Measurements from ENCODE around the gene SGIP1.
"Not testable (repeated sequence)": the region's sequence is repeated elsewhere in the genome, so short reads cannot be mapped to it uniquely, and the experiment has no call there.

The SGIP1 gene

DNA sequence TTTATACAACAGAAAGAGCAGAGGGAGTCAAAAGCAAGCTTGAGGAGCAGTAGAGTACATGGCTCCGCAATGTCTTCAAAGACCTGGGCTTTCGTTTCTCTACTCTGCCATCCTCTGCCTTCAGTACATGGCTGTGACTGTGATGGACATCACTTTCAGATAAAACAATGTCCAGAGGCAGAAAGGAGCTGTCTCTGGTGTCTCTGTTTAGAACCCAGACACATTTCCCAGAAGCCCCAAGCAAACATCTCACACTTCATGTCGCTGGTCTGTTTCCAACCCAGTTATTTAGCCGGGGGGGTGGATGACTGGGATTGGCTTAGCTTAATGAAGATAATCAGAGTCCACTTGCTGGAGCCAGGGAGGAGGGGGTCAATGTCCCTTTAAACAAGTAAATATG, 25.6 kb downstream of the SGIP1 start:
- no peak for DNase-seq

DNA sequence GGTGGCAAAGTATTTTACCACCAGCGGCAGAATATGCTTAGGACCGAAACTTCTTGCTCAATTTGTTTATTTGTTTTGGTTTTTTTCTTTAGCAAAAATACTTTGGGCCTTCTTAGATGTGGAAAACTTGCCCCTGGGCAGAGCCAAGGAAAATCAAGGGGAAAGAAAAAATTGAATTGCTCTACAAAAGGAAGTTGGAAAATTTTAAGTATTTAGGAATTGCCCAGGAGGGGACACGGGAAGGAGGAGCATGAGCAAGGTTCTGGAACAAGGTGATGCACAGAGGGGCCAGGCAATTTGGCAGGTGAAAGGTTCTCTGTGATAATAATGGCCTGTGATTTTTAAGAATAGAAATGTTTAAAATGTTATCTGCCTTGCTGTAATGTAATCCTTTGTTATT, 28.6 kb downstream of the SGIP1 start:
- DNase-seq, result no peak

DNA sequence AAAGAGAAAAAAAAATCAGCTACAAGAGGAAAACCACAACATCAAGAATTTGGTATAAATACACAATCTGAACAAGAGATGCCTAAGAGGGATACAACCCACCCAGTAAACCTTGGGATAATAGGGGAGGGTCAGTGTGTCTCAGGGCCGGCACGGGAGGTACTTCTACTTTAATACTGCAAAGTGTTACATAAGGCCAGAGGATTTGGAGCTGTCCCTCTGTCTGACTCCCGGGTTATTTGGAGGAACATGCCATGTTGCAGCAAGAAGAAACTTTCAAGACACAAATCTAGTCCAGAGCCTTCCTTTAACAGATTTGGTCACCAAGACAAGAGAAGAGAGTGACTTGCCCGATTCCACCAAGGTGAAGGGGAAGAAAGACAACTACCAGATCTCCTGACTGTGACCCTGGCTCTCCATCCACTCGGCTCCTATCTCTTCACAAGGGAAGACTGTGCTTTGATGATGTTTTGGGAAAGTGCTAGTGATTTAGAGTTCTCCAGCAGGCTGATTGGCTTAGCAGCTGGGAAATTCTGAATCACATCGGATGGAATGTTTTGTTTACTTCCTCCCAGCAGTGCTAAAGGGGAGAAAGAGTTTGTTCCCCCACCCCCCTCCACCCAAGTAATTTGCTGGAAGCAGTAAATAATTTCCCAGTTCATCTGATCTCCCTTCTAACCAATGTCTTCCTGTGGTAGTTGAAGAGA, 29.3 kb downstream of the SGIP1 start:
- no peak for DNase-seq

DNA sequence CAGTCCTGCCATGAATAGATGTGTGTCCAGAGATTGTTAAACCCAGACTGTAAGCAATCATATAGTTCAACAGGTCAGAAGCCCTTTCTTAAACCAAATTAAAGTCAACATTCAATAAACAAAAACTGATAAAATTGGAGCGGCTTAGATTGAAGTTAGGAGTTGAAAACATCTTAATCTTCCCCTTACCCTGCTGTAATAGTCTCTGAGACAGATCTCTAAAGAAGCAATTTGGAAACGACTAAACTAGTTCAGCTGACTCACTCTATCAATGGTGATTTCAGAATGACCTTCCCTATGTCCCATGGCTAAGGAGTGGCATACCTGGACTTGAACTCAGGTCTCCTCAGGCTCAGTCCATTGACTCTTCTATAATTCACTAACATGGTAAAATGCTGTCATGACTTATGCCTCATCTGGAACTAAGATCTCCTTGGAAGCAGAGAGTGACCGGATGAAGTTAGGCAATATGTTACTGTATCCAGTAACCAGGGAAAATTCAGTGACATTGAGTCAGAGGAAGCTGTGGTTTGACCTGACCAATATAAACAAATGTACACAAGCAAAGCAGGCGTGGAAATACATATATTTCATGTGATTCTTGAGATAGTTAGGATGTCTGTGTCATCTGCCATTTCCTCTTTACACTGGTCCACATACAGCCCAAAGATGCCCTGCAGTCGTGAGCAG, 30.1 kb downstream of the SGIP1 start:
- no peak for DNase-seq

DNA sequence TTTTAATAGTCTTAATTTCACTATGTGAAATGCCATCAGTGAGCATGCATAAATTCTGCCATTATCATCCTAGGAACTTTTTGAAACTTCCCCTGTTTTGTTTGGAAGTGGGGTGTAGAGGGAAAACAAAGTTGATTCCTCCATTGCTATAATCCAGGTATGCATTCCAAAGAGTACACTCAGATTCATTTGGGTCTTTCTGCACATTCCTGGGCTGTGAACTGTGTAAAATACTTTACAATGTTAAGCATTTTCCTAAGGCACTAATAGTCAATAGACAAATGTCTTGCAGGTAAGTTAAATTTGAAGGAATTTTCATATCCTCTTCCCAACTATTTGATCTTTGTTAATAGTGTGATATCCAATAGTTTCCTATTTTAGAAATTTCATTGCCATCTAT, 36.2 kb downstream of the SGIP1 start:
- DNase-seq, result no peak

DNA sequence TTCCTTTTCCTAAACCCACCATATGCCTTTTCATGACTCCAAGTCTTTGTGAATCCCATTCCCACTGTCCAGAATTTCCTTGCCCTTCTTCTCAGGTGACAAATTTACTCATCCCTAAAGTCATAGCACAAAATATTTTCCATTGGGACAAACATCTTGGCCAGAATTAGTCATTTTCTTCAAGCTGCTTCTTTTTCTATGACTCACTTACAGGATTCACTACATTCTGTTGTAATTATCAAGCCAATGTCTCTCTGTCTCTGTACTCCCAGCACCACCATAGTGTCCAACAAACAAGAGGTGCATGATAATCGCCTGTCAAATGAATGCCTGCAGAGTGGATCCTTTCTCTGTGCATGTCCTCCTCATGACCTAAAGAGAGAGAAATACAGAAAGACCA, 37.8 kb downstream of the SGIP1 start:
- no peak for DNase-seq

DNA sequence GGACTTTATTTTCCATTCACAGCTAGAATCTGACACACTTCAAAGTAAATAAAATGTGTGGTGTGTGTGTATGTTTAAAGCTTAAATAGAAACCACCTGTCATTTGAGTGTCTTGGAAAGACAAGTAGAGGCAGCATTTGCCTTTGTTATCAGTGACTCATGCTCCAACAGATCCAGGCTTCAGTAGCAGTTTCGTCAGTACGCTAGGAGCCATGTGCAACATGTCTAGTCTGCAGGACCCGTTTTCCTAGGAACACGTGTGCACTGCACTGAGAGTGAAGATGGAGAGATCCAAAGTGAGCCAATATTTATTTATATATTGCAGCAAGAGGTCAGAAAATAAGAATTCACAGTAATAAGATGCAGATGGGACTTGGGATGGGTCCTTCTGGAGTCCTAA, 41.8 kb downstream of the SGIP1 start:
- peak; percentile 10 to 47 (median 28) for DNase-seq

DNA sequence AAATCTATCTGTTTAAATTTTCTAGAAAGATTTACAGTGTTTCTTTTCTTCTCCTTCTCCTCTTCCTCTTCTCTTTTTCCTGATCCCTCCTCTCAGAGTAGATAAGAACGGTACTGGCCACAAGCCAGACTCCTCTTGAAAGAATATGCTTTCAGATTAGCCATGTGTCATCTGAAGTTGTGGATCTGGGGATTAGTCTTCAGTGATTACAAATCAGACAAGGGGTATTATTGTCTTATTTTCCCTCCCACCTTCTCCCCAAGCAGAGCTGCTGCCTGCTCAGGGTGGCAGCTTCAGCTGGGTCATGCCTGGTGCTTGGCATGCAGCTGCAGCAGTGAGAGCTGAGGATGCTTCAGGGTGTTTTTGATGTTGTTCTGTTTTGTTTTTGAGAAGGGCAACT, 42.7 kb downstream of the SGIP1 start:
- peak in 1 of 3 experiments; percentile 37 for DNase-seq

DNA sequence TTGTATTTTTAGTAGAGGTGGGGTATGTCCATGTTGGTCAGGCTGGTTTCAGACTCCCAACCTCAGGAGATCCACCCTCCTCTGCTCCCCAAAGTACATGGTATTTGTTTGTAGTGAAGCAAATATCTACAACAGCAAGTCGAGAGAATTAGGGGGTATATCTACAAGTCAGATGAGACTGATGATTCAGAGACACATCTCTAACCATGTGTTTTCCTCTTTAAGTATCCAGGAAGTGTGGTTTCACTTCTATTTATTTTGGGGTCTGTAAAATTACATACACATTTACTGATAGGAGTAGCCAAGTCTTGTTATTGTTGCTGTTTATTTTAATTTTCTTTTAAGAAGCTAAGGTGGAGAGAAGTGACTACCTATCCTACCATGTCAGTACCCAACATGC, 44.9 kb downstream of the SGIP1 start:
- DNase-seq, result no peak

DNA sequence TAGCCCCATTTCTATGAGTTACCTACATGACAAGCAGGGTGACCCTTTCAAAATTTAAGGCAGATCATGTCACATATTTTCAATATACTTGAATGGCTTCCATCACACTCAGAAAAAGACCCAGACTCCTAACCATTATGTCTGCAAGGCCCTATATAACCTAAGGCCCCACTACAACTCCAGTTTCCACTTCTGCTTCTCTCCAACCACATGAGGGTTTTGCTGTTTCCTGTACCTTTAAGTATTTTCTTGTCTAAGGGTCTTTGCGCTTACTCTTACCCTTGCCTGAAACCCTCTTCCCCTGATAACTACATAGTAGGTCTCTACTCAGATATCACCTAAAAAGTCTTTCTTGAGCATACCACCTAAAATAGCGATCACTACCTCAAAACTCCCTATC, 46.1 kb downstream of the SGIP1 start:
- DNase-seq, result no peak

DNA sequence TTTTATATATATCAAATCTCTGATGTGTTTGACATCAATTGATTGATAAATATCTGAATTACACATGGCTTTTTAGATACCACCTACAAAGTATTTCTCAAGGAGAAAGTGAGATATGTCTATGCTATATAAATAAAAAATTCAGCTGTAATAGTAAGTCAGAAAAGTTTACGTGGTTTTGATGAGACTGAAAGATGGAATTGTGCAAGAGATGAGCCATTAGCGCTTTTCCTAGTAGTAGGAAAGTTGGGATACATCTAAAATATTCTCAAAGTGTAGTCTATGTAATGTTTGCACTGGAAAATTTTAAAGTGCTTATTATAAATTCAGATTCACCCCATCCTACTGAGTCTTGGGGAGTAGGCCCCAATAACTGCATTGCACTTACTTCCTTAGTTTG, 49.1 kb downstream of the SGIP1 start:
- DNase-seq, result no peak

DNA sequence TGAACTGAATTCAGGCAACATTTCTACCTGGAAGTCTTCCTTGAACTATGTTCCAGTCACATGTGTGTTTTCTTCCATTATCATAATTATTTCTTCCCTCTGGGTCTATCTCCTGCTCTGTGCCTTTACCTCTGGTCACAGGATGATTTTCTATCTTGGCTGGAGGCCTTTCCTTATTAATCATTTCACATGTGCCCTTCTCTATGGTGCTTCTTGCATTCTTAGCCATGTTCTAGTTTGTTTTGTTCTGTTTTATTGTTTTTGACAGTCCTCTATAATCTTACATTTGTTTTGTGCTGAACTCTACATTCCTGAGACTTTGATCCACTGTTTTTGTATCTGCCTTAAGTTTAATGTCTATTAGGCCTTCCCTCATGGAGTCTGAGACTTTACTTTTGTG, 51.0 kb downstream of the SGIP1 start:
- no peak for DNase-seq

DNA sequence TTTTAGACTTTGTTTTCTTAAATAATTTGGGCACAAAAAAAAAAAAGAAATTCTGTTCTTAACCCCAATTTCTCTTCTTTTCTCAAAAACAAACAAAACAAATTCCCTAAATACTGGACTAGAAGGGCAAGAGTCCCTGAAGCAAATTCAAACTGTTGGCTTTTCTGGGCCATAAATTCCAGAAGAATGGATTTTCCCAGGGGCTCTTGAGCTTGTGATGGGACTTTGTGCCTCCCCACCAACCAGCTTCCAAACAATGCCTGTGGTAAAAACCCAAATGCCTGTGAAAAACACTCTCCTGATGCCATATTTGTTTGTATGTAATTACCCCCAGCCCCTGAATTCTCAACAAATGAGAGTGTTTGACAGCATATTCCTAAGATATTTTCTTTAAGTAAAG, 55.4 kb downstream of the SGIP1 start:
- DNase-seq, result no peak

DNA sequence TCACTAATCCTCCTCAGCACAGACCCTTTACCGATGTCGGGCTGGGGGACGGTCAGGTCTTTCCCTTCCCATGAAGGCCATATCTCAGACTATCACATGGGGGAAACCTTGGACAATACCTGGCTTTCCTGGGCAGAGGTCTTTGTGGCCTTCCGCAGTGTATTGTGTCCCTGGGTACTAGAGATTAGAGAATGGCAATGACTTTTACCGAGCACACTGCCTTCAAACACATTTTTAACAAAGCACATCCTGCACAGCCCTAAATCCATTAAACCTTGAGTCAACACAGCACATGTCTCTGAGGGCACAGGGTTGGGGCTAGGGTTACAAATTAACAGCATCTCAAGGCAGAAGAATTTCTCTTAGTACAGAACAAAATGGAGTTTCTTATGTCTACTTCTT, 58.2 kb downstream of the SGIP1 start:
- DNase-seq, result not testable (repeated sequence)

DNA sequence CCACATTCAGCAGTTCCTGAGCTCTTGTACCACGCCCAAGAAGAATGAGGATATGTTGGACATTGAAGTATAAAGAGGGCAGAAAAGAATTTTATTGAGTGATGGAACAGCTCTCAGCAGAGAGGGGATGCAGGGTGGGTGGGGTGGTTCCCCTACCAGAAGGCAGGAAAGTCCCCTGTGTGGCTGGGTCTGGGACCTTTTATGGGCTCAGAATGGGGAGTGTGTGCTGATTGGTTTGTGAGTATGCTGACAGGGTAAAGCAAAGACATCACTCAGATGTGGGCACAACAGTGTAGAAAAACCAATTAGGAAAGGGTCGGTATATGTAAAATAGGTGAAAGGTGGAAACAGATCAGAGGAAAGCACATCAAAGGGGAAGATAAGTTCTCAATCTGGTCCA, 62.2 kb downstream of the SGIP1 start:
- no peak for DNase-seq

DNA sequence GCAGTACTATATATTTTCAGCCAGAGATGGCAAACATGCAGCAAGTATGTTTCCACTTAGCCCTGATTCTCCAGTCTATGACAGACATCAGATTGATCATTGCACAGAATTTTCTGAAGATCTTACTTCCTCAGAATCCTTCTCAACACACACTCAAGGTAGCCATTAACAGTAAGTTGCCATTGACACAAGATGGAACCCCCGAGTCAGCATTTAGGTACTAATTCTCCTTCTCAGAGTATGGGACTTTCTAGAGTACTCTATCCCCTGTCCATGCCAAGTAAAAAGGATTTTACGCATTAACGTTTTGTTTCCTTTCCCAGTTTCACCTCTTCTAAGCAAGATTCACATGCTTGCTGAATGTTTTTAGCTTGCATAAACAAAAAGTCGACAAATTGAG, 63.5 kb downstream of the SGIP1 start:
- no peak for DNase-seq

DNA sequence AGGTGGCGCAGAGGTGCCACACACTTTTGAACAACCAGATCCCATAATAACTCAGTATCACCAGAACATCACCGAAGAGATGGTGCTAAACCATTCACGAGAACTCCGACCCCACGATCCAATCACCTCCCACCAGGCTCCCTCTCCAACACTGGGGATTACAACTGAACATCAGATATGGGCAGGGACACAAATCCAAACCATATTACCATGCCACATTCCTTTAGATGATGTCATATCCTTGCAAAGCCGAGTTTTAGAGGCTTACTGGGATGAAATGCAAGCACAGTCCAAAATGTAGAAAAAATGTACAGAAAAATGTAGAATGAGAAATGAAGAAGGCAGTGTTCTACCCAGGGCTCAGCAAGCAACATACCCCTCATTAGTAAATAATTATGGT, 64.7 kb downstream of the SGIP1 start:
- DNase-seq, result no peak

DNA sequence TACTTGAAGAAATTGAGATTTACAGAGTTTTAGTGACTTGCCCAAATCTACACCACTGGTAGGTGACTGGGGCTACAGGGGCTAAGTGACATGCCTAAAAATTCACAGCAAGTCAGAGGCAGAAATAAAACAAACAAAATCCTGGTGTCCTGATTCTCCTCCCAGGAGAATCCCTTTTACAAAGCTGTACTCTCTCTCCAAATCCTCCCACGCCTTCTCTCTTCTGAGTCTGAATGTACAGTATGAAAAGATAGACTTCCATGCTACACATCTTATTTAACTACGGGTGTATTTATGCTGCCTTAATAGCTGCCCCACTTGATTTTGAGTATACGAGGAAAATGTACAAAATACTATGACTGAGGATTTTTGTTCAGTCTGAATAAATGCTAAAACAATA, 65.4 kb downstream of the SGIP1 start:
- no peak for DNase-seq

DNA sequence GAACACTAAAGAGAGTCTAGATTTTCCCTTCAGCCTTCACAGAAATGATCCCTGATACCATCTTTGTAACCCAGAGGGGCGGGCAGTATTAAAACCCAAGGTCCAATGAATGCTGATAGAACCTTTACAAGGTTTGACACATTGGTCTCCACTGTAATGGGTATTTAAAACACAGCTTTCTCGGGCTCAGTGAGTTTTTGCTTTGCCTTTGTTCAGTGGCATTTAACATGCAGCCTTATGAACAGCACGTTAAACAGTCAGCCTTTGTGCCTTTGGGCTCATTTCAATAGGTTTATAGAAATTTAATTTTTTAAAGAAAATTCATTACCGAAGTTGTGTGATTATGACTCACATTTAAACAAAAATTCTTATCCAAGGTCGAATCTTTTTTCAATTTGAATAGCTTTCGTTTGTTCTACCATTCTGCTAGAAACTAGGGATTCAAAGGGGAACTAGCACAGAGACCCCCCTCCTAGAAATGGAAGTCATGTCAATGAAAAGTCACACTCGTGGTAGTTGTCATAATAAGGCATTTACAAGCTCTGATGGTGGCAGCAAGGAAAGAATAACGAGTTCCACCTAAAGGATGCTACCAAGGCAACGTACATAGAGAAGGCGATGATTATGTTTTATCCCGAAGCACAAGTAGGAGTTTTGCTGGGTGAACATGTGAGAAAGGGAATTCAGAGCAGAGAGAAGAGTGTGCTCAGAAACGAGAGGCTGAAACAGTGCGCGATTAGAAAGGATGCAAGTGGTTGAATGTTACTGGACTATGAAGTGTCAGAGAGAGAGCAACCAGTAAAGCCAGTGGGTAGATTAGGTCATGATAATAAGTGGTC, 66.2 kb downstream of the SGIP1 start:
- DNase-seq, result no peak

DNA sequence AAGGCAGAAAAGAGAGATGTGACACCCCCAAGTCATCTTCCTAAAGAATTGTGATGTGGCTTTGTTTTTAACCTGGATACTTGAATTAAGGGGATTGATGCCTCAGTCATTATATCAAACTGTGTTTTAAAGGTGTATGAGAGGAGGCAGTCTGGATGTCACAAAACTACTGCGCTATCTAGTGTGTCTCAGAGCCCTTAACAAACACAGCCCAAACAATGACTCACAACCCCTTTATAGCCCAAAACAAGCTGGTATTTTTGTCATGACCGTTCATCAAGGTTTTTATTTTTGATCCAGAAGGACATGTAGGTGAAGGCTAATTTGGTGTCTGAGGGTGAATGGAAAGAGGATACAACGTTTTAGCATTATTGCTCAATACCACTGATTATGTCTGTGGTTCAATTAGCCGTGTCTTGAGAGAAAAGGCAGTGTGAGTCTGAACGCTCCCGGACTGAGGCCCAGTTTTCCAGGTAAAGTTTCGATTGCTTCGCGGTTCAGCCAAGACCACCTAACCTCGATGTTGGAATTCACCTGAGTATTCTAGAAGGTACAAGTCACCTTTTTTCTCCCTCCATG, 71.6 kb downstream of the SGIP1 start:
- no peak for DNase-seq

DNA sequence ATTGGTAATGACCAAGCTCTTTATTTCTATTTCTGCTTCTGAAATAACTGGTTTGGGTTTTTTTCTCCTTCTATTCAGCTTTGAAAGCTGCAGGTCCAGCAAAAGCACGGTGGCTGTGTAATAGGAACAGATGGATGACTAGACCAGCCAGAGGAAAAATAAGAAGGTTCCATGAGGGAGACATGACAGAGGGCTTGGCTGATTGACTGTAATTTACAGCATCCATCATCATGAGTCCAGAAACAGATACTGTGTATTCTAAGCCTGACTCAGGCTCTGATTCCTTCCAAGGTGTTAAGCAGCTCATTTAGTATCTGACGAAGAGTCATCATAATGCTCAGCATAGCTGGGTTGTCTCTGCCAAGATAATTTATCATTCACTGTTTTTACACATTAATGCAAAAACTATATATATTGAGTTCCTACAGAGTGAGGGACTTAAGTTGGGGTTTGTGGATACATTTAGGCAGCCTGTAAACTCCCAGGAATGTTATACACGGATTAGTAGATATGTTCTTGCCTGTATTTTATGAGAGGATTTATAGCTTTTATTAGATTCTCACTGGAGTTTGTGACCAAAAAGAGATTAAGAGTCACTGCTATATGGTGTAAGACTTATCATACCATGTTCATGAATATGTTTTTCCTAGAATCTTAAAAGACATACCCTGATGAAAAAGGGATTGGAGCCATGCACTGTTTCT, 72.6 kb downstream of the SGIP1 start:
- no peak for DNase-seq

DNA sequence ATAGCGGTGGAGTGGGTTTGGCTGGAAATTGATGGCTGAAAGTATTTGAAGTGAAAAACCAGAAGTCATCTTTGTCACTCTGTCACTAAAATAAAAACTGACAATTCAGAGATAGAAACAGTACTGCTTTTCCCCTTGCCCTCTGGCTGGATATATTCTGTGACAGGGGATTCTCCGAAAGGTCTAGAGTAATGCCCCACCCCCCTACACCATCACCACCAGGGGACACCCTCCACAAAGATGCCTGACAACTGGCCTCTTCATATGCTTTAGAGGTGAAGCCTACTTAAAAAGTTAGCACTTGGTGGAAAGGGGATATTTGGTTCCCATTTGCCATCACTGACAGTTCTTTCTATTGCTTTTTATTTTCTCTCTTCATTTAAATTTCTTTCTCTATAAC, 73.5 kb downstream of the SGIP1 start:
- DNase-seq, result peak in 1 of 3 experiments; percentile 5

DNA sequence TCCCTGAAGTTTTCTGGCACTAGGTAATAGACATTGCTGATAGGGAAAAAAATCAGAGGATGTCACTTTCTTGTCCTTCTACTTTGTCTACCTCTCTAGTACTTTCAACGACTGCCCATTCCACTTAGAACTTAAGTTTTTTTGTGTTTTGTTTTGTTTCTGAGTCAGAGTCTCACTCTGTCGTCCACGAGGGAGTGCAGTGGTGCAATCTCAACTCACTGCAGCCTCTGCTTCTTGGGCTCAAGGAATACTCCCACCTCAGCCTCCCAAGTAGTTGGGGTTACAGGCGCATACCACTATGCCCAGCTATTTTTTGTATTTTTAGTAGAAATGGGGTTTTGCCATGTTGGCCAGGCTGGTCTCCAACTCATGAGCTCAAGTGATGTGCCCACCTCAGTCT, 79.2 kb downstream of the SGIP1 start:
- no peak for DNase-seq

Measured in NCI-H1417 (cell line).